GM10266 (cell line): ENCODE results near the gene DIAPH3.

Experiments used
- DNase-seq: peaks from one replicate; pipeline ENCODE4 v3.0.0; 2012; ENCODE audit errors: extremely low spot score
- TF ChIP-seq, protein P1 (sequence below): IDR thresholded peaks from 2 replicates; pipeline ENCODE4 v1.5.1; 2012; ENCODE audit warnings: mild to moderate bottlenecking, low read depth; ENCODE audit not compliant: control insufficient read depth, insufficient read depth; ENCODE audit errors: missing control alignments

DIAPH3 gene

DNA sequence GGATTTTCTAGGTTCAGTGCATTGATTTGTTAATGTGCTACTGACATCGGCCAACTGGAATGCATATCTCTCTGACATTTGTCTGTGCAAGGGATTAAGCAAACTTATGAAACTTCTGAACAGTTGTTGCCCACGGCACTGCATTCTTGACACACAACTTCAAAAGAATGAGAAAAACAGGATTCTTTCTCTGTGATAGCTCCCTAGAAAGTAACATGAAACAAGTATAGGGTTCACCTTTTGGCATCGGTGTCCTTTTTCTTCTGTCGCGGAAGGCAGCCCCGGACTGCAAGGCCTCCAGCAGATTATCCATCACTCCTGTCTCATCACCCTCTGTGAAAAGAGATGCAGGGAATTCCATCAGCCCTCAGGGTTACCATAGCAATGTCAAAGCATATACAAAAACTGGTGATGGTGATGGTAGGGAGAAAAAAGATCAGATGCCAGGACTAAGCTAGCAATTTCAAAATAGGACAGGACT, 389.2 kb downstream of the DIAPH3 start:
- TF ChIP-seq, protein P1, sequence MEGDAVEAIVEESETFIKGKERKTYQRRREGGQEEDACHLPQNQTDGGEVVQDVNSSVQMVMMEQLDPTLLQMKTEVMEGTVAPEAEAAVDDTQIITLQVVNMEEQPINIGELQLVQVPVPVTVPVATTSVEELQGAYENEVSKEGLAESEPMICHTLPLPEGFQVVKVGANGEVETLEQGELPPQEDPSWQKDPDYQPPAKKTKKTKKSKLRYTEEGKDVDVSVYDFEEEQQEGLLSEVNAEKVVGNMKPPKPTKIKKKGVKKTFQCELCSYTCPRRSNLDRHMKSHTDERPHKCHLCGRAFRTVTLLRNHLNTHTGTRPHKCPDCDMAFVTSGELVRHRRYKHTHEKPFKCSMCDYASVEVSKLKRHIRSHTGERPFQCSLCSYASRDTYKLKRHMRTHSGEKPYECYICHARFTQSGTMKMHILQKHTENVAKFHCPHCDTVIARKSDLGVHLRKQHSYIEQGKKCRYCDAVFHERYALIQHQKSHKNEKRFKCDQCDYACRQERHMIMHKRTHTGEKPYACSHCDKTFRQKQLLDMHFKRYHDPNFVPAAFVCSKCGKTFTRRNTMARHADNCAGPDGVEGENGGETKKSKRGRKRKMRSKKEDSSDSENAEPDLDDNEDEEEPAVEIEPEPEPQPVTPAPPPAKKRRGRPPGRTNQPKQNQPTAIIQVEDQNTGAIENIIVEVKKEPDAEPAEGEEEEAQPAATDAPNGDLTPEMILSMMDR, result no peak
- DNase-seq, result no peak

DNA sequence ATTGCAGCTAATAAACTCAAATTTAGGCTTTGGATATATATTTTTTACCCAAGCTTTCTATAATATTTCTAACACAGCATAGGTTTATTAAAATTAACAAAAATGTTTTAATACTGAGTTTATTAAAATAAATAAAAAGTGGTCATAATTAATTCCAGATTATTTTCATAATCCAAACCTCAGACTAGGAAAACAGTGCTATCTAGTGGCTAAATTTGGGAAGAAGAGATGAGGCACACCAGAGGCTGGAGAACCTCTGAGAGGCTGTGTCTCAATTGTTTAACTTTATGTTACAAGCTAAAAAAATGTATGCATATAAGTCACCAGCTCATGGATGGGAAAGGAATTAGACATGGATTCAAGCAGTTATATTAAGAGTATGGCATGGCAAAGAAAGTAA, 392.5 kb downstream of the DIAPH3 start:
- TF ChIP-seq, protein P1, result peak; percentile 39
- DNase-seq, result no peak

GRCh38 chr13:59770451-59770850, 393.3 kb downstream of the DIAPH3 start:
- TF ChIP-seq, protein P1, result no peak
- no peak for DNase-seq

- TF ChIP-seq, protein P1, result no peak
- no peak for DNase-seq
These were observed 397.5 kb downstream of the DIAPH3 start for GRCh38 chr13:59766236-59766635.

- TF ChIP-seq, protein P1, result no peak
- DNase-seq, result no peak
These were observed 408.0 kb downstream of the DIAPH3 start for GRCh38 chr13:59755632-59756290.

DNA sequence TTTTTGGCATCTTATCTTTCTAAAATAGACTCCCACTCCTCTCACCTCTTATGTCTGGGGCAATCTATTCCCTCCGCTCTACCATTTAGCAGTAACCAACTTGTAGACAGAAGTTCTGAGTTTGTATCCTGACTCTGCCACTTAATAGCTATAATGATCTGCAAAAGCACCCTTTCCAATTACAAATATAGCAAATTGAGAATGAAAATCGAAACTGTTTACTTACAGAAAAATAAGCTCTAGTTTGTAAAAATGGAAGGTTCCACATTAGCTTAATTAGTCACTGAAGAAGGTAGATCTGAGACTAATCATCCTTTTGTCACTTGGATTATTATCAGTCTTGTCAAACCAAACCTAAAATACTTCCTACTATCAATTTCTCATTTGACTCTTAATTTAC, 409.3 kb downstream of the DIAPH3 start:
- TF ChIP-seq, protein P1, result no peak

GRCh38 chr13:59750860-59751259, 412.9 kb downstream of the DIAPH3 start:
- no peak for DNase-seq
- TF ChIP-seq, protein P1, result no peak

More for the DNA sequence above, 409.3 kb downstream of the DIAPH3 start:
- no peak for DNase-seq
